PC-9 (cell line): ENCODE results near the gene RB1.
"Not testable (repeated sequence)": the region's sequence is repeated elsewhere in the genome, so short reads cannot be mapped to it uniquely, and the experiment has no call there.

ENCODE experiments used
- CTCF ChIP-seq: fragments of 200-600 bp; sonication (generic); conservative IDR thresholded peaks from 2 replicates; pipeline ENCODE4 v1.6.1; 2017; ENCODE audit warnings: mixed run types, antibody characterized with exemption, mild to moderate bottlenecking, moderate library complexity
- EZH2 ChIP-seq: fragments of 200-600 bp; sonication (generic); IDR thresholded peaks from 2 replicates; pipeline ENCODE4 v1.8.0; 2017; ENCODE audit warnings: antibody characterized with exemption, low read depth

GRCh38 chr13:48426755-48427298, 123.3 kb downstream of the RB1 start:
- not testable (repeated sequence) for TF ChIP-seq CTCF, EZH2
